Stimulated activated CD4-positive, alpha-beta T cell treated with anti-CD3 and anti-CD28 coated beads, Interleukin-4, amount 100 ng/mL, for 1 hour (primary cell): ENCODE data around the gene KPNA4.
"Not testable (repeated sequence)": the region's sequence is repeated elsewhere in the genome, so short reads cannot be mapped to it uniquely, and the experiment has no call there.

Source experiments
- DNase-seq: peaks from one replicate; pipeline ENCODE4 v3.0.0-alpha.2; 2020

Gene KPNA4

GRCh38 chr3:160568989-160569388 is 3.6 kb upstream of the KPNA4 start:
- no peak for DNase-seq

GRCh38 chr3:160567774-160568173 is 2.4 kb upstream of the KPNA4 start:
- DNase-seq = no peak

DNA sequence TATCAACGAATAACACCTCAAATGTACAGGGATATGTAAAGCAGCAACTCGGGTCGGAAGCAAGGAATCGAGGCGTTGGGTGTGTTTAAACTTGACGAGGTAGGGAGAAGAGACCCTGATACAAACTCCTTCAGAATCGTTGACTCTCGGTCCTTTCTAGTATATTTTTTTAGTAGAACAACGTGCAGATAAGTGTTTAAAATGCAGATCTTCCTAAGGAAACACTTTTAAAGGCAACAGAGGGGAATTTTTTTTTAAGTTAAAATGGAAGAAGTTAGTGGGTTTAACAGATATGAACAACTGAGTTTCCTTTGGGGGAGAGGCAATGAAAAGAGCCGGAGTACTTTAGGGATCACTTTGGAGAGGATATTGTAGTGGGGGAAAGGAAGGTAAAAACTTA is 1.1 kb upstream of the KPNA4 start:
- no peak for DNase-seq

DNA sequence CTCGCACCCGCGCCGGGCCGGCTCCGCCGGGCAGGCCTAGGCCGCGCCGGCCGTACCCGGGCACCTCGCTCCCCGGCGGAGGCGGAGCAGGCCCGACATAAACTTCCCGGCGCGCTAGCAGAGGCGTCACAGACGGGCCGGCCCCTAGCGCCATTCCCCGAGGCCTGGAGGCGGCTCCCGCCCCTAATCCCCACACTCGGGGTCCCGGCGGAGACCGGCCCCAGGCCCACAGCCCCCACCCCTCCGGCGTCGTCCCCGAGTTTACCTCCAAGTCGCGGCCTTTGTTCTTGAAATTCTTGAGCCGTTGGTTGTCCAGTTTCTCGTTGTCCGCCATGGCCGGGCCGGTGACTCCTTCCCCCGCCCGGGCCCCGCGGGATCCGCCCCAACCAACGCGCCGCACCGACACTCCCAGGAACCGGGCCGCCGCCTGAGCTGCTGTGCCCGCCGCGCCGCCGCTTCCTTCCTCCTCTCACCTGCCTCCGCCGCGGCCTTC is 376 bp downstream of the KPNA4 start:
- peak; percentile 67 for DNase-seq

- DNase-seq = no peak
These were observed 986 bp downstream of the KPNA4 start for GRCh38 chr3:160564258-160564911.

DNA sequence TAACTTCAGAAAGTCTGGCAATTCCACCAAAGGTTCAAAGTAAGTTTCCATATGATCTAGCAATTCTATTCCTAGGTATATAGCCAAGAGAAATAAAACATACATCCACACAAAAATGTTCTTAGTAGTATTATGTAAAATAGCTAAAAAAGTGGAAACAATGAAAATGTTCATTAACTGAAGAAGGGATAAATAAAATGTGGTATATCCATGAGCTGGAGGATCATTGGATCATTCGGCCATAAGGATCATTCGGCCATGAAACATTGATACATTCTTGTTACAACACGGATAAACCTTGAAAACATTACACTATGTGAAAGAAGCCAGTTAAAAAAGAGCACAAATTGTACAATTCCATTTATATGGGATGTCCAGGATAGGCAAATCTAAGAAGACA is 2.4 kb downstream of the KPNA4 start:
- DNase-seq = no peak

DNA sequence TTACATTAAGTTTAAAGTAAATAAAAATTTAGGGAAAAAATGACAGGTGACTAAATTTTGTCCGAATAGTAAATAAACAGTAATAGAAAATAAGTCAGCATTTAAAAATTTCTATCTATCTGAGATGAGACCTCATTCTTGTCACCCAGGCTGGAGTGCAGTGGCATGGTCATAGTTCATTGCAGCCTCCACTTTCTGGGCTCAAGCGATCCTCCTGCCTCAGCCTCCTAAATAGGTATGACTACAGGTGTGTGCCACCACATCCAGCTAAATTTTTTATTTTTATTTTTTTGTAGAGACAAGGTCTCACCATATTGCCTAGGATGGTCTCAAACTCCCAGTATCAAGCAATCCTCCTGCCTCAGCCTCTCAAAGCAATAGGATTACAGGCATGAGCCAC is 7.8 kb downstream of the KPNA4 start:
- no peak for DNase-seq

DNA sequence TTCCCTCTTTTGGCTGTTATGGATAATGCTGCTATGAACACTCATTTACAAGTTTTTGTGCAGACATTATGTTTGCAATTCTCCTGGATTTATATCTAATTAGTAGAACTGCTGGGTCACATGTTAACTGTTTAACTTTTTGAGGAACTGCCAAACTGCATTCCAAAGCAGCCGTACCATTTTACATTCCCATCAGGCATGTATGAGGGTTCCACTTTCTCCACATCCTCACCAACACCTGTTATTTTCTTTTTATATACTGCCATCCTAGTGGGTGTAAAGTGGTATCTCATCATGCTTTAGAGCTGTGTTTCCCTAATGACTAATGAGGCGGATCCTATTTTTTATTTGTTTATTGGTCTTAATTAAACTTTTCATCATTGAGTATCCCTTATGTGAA is 9.2 kb downstream of the KPNA4 start:
- DNase-seq = no peak

DNA sequence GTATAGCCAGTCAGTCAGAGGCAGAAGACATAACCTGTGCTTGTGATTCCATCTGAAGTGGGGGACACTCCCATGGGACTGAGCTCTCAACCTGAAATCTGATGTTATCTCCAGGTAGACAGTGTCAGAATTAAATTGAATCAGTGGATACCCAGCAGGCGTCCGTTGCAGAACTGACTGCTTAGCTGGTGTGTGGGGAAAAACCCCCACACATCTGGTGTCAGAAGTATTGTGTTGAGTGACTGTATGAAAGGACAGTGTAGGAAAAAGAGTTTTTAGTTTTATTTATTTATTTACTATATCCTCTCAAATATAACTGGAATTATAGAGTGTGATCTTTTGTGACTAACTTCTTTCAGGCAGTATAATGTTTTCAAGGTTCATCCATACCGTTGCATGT is 10.4 kb downstream of the KPNA4 start:
- no peak for DNase-seq

GRCh38 chr3:160553827-160554226 is 11.5 kb downstream of the KPNA4 start:
- DNase-seq = no peak

DNA sequence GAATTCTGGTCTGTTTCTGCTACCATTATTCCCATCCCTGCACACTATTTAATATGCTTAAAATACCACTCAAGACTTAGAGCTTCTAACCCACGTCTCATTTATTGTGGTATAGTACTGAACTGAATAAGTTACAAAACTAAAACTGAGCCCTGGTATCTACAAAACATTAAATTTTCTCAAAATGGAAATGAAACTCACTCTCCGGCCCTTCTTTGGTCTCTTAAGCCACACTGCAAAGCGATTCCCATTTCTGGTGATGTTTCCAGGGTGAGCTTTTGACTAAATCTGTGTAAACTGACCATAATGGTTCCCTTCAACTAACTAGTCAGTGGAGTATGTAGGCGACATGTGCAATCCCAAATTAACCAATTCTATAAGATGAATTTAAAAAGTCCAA is 18.6 kb downstream of the KPNA4 start:
- no peak for DNase-seq

- no peak for DNase-seq
These were observed 19.9 kb downstream of the KPNA4 start for GRCh38 chr3:160545504-160545871.

GRCh38 chr3:160544844-160545503 is 20.4 kb downstream of the KPNA4 start:
- DNase-seq = no peak

GRCh38 chr3:160540551-160540950 is 24.8 kb downstream of the KPNA4 start:
- no peak for DNase-seq

GRCh38 chr3:160538895-160539294 is 26.5 kb downstream of the KPNA4 start:
- no peak for DNase-seq

DNA sequence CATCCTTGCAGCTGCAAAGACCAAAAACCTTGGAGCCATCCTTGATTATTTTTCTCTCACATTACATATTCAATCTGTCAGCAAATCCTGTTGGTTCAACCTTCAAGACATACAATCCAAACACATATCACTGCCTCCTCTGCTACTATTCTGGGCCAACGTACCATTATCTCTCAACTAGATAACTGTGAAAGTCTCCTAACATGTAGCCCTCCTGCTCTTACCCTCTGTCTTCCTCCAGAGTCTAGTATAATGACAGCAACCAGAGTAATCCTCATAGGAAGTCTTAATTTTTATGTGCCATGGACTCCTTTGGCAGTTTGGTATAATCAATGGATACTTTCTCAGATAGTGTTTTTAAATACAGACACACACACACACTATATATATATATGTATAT is 27.6 kb downstream of the KPNA4 start:
- DNase-seq = no peak

DNA sequence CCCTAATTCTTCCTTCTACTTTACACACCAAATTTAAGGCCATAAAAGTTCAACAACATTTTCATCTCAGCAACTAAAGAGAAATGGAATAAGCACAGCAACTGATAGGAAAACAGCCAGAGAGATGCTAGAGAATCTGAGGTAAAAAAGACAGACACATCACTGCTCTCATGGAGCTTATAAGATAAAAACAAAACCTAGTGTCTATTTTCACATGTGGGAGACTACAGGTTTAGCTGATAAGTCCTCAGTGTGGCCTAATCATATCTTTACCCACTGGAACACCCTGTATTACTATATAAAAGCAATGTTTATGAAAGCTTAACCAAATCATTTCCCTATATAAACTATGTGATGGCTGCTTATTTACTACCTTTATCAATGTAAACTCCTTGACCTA is 33.0 kb downstream of the KPNA4 start:
- no peak for DNase-seq

DNA sequence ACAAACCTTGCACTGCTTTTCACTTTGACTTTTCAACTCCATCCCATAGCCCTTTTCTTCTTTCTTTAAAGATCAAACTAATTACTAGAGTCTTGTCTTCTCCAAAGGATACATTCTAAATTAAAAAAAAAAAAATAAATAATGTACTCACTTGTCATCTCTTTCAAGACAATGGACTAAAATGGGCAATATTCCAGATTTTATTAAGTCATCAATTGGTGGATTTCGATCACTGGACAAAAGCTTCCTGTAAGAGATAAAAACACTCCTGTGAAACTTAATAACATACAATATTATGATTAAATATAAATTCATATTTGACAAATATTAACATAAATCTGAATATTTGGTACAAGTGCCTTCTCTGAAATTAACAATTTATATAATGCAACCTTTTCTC is 34.1 kb downstream of the KPNA4 start:
- no peak for DNase-seq

- not testable (repeated sequence) for DNase-seq
These were observed 49.0 kb downstream of the KPNA4 start for GRCh38 chr3:160516391-160516790.

- no peak for DNase-seq
These were observed 64.0 kb downstream of the KPNA4 start for GRCh38 chr3:160501325-160501724.

- no peak for DNase-seq
These were observed 67.2 kb downstream of the KPNA4 start for GRCh38 chr3:160498202-160498601.

DNA sequence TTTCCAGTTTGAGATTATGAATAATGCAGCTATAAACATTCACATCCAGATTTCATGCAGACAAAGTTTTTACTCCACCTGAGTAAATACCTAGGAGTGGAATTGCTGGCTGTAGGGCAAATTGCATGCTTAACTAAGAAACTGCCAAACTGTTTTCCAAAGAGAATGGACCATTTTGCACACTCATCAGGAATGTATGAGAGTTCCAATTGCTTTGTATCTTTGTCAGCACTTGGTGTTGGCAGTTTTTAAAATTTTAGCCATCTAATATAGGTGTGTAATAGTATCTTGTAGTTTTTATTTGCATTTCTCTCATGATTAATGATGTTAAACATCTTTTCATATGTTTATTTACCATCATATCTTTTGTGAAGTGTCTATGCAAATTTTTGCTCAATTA is 75.2 kb downstream of the KPNA4 start:
- no peak for DNase-seq

DNA sequence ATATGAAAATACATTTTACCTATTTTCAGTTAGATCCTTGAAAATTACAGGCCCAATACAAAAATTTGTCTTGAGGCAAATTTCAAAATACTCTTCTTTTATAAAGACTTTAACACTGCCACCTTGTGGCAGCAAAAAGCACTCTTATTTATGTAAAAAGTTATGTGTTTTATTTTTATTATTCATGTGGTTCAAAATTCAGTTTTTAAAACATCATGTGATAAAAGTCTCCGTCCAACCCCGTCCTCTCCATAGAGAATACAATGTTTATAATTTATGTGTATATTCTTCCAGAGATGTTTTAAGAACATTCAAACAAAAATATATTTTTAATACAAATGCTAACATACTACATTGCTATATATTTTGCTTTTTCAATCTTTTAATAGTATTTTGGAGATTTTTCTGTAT is 78.9 kb downstream of the KPNA4 start:
- no peak for DNase-seq

GRCh38 chr3:160482796-160483195 is 82.6 kb downstream of the KPNA4 start:
- no peak for DNase-seq

DNA sequence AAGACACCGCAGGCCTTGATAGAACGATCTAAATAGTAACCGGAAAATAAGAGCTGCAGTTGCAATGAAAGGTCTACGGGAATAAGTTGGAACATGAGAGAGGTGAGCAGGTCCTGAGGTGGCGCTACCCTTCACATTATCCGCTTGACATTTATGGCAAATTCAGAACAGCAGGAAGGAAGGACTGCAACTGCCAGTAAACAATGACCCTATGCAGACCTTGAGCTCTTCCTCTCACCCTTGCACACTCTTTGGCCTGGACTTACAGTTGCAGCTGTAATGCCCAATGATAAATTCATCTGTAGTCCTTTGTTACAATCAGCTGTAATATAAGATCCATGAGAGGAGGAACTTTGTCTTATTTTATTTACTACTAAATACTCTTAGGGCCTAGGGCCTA is 83.5 kb downstream of the KPNA4 start:
- no peak for DNase-seq
